Endothelial cell of umbilical vein (primary cell): ENCODE measurements around the gene GALNT13.

Source experiments
- EZH2 ChIP-seq: IDR thresholded peaks from 2 replicates; pipeline ENCODE4 v1.6.1; 2012; ENCODE audit warnings: borderline replicate concordance, low read depth, mild to moderate bottlenecking, moderate library complexity, low read length, inconsistent platforms; ENCODE audit not compliant: severe bottlenecking
- POLR2AphosphoS5 ChIP-seq: IDR thresholded peaks from 2 replicates; pipeline ENCODE4 v1.6.1; 2012; ENCODE audit warnings: low read depth, mild to moderate bottlenecking, control low read depth, low read length, moderate library complexity; ENCODE audit not compliant: insufficient read depth
- TF ChIP-seq, protein P1 (sequence below), 2 donors: IDR thresholded peaks; 1 replicate in 1 of 2; 2 replicates in 1 of 2; pipeline ENCODE4 v1.5.1; 2011; ENCODE audit warnings: low read length in 2 of 2, mild to moderate bottlenecking in 2 of 2, moderate library complexity in 2 of 2, control low read depth in 1 of 2, inconsistent platforms in 1 of 2, low read depth in 1 of 2; ENCODE audit not compliant: insufficient read depth in 1 of 2; ENCODE audit errors: extremely low read depth in 1 of 2
- TF ChIP-seq, protein P2 (sequence below): IDR thresholded peaks from 2 replicates; pipeline ENCODE4 v1.6.1; 2011; ENCODE audit not compliant: insufficient read depth, insufficient read length

DNA sequence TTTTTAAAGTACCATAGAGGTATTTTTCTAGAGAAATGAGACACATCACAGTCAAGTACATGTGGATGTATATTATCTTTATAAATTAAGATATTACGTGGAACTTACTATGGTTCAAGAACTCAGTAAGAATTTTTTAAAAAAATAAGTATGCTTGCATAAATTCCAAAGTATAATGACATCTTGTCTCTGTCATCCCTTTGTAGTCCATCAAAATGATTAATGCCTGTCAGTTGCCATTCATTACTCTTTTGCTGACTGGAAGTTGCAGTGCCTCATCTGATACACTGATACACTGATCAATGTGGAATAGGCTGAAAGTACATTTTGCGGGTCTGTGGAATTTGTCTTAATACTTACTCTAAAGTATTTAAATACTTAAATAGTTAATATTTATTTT lies 177.2 kb downstream of the GALNT13 start:
- TF ChIP-seq, protein P1, sequence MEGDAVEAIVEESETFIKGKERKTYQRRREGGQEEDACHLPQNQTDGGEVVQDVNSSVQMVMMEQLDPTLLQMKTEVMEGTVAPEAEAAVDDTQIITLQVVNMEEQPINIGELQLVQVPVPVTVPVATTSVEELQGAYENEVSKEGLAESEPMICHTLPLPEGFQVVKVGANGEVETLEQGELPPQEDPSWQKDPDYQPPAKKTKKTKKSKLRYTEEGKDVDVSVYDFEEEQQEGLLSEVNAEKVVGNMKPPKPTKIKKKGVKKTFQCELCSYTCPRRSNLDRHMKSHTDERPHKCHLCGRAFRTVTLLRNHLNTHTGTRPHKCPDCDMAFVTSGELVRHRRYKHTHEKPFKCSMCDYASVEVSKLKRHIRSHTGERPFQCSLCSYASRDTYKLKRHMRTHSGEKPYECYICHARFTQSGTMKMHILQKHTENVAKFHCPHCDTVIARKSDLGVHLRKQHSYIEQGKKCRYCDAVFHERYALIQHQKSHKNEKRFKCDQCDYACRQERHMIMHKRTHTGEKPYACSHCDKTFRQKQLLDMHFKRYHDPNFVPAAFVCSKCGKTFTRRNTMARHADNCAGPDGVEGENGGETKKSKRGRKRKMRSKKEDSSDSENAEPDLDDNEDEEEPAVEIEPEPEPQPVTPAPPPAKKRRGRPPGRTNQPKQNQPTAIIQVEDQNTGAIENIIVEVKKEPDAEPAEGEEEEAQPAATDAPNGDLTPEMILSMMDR (IDR thresholded peaks at IDR 0.05; ENCODE audit: extremely low read depth in 1 of 2, insufficient read depth in 1 of 2, low read depth in 1 of 2, low read length in 2 of 2) = no peak
- TF ChIP-seq POLR2AphosphoS5 (no peak), EZH2 (no peak)
- TF ChIP-seq, protein P2, sequence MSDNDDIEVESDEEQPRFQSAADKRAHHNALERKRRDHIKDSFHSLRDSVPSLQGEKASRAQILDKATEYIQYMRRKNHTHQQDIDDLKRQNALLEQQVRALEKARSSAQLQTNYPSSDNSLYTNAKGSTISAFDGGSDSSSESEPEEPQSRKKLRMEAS = no peak
